ENCODE data around the gene FLNA.
A peak's percentile ranks its signal among the peaks of the same experiment; 100 is the strongest.

DNA sequence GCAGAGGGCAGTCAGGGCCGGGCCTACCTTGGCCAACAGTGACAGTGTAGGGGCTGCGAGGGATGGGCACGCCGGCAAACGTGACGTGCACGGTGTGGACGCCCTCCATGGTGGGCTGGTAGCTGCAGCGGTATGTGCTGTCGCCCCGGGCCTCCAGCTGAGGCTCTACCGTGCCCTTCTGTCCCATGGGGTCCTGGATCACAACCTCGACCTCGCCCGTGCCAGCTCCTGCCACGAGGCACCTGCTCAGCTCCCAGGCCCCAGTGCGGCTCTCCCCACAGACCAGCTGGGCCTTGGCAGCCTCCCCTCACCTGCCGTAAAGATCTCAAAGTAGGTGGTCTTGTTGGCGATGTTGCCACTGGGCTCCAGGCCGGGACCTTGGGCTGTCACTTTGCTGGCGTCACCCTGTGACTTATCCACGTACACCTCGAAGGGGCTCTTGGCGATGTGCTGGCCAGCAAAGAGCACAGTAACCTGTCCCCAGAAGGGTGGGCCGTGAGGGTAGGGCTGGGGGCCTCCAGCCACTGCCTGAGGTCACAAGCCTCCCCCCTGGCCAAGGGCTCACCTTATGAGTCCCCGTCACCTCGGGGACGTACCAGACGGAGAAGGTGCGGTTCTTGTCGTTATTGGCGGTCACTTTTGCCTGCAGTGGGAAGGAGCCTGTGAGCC is 8.3 kb downstream of the FLNA start:
- TF ChIP-seq, protein P1, sequence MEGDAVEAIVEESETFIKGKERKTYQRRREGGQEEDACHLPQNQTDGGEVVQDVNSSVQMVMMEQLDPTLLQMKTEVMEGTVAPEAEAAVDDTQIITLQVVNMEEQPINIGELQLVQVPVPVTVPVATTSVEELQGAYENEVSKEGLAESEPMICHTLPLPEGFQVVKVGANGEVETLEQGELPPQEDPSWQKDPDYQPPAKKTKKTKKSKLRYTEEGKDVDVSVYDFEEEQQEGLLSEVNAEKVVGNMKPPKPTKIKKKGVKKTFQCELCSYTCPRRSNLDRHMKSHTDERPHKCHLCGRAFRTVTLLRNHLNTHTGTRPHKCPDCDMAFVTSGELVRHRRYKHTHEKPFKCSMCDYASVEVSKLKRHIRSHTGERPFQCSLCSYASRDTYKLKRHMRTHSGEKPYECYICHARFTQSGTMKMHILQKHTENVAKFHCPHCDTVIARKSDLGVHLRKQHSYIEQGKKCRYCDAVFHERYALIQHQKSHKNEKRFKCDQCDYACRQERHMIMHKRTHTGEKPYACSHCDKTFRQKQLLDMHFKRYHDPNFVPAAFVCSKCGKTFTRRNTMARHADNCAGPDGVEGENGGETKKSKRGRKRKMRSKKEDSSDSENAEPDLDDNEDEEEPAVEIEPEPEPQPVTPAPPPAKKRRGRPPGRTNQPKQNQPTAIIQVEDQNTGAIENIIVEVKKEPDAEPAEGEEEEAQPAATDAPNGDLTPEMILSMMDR (IDR thresholded peaks at IDR 0.05 in 8 of 11, conservative IDR thresholded peaks at IDR 0.05 in 3 of 11) = no peak
- TF ChIP-seq POLR2AphosphoS5 (IDR thresholded peaks at IDR 0.05) (peak; percentile 4 to 55 (median 18)), POLR2A (IDR thresholded peaks at IDR 0.05) (no peak)
